IMR-90 (cell line): ENCODE results near the gene TUBGCP3. TPM values are rescaled to one million over a fixed set of nuclear protein-coding genes. Genes with fewer than 3 reads are reported as not detected.

Experiments used
- ATAC-seq: fragments of 200-7000 bp; cut with Tn5 transposase; 2 replicates; pipeline ENCODE4 v1.9.1; 2020; ENCODE audit warnings: low read depth, mild to moderate bottlenecking, moderate library complexity
- BruUV-seq: library from RNA; stranded (reverse); fragments of 400-500 nt; replicated peaks from 2 replicates; lab custom pipeline; 2021; lab: Mats Ljungman, UMichigan
- CTCF ChIA-PET: fragments of 300-600 bp; formaldehyde crosslinking; extraction: SDS; loops from one replicate; lab custom pipeline; 2021; ENCODE audit warnings: antibody characterized with exemption; lab: Yijun Ruan, JAX
- POLR2A ChIA-PET: fragments of 300-600 bp; sonication (Branson Sonifier 250); formaldehyde crosslinking; loops from one replicate; lab custom pipeline; 2022; ENCODE audit warnings: antibody characterized with exemption; ENCODE audit not compliant: unreplicated experiment; lab: Charles Lee
- DNase-seq: peaks from one replicate; pipeline ENCODE4 v3.0.0; 2013
- H2AFZ ChIP-seq: replicated peaks from 2 replicates; pipeline ENCODE3; 2013; ENCODE audit warnings: low read length, mild to moderate bottlenecking; ENCODE audit not compliant: poor library complexity
- H2AK5ac ChIP-seq: 2 replicates; pipeline ENCODE4 v1.6.1; 2013; ENCODE audit warnings: low read depth, low read length, inconsistent platforms
- H2AK9ac ChIP-seq: replicated peaks from 2 replicates; pipeline ENCODE3; 2013; ENCODE audit warnings: mild to moderate bottlenecking, low read depth, low read length, moderate library complexity; ENCODE audit not compliant: poor library complexity
- H2BK120ac ChIP-seq: 2 replicates; pipeline ENCODE4 v1.6.1; 2013; ENCODE audit warnings: low read depth, low read length, inconsistent platforms
- H2BK15ac ChIP-seq: 3 replicates; pipeline ENCODE4 v1.6.1; 2013; ENCODE audit warnings: low read depth, low read length, inconsistent platforms
- H2BK20ac ChIP-seq: 2 replicates; pipeline ENCODE4 v1.6.1; 2013; ENCODE audit warnings: low read depth, mild to moderate bottlenecking, inconsistent platforms, low read length, moderate library complexity
- H2BK5ac ChIP-seq: 2 replicates; pipeline ENCODE4 v1.6.1; 2013; ENCODE audit warnings: mild to moderate bottlenecking, low read depth, low read length, inconsistent platforms; ENCODE audit not compliant: poor library complexity, severe bottlenecking
- H3K14ac ChIP-seq: replicated peaks from 2 replicates; pipeline ENCODE4 v1.6.1; 2013; ENCODE audit warnings: low read depth, low read length, inconsistent platforms
- H3K18ac ChIP-seq: 2 replicates; pipeline ENCODE4 v1.6.1; 2013; ENCODE audit warnings: low read depth, low read length, control low read depth
- H3K23ac ChIP-seq: 2 replicates; pipeline ENCODE4 v1.6.1; 2013; ENCODE audit warnings: low read depth, low read length, inconsistent platforms
- H3K27ac ChIP-seq: 2 replicates; pipeline ENCODE4 v1.5.1; 2013; ENCODE audit warnings: mild to moderate bottlenecking, control low read depth, low read length; ENCODE audit not compliant: insufficient read depth
- H3K27me3 ChIP-seq: 2 replicates; pipeline ENCODE4 v1.6.1; 2013; ENCODE audit warnings: low read length; ENCODE audit not compliant: control insufficient read depth, insufficient read depth
- H3K36me3 ChIP-seq: 2 replicates; pipeline ENCODE4 v1.6.1; 2013; ENCODE audit warnings: low read length, mixed read lengths; ENCODE audit not compliant: control insufficient read depth, insufficient read depth
- H3K4ac ChIP-seq: 2 replicates; pipeline ENCODE4 v1.6.1; 2013; ENCODE audit warnings: low read depth, low read length, inconsistent platforms
- H3K4me1 ChIP-seq: 2 replicates; pipeline ENCODE4 v1.6.1; 2013; ENCODE audit warnings: low read length, mixed read lengths; ENCODE audit not compliant: control insufficient read depth, insufficient read depth
- H3K4me2 ChIP-seq: 2 replicates; pipeline ENCODE4 v1.6.1; 2013; ENCODE audit warnings: low read depth, mild to moderate bottlenecking, control low read depth, low read length, moderate library complexity
- H3K4me3 ChIP-seq: 2 replicates; pipeline ENCODE4 v1.5.1; 2013; ENCODE audit warnings: low read depth, mild to moderate bottlenecking, control low read depth, low read length, moderate library complexity; ENCODE audit not compliant: insufficient read depth
- H3K56ac ChIP-seq: 2 replicates; pipeline ENCODE4 v1.6.1; 2013; ENCODE audit warnings: low read length, inconsistent platforms; ENCODE audit not compliant: insufficient read depth; ENCODE audit errors: extremely low read depth
- H3K79me1 ChIP-seq, 2 experiments: 2 replicates each; pipeline ENCODE4 v1.6.1; 2013; ENCODE audit warnings: low read length in 2 of 2, inconsistent platforms in 1 of 2, low read depth in 1 of 2
- H3K9ac ChIP-seq: 2 replicates; pipeline ENCODE4 v1.6.1; 2013; ENCODE audit warnings: low read depth, low read length, control low read depth
- H3K9me1 ChIP-seq: 2 replicates; pipeline ENCODE4 v1.6.1; 2013; ENCODE audit warnings: low read length, inconsistent platforms; ENCODE audit not compliant: insufficient read depth
- H3K9me3 ChIP-seq: 2 replicates; pipeline ENCODE4 v1.6.1; 2013; ENCODE audit warnings: low read length; ENCODE audit not compliant: control insufficient read depth, insufficient read depth
- H4K20me1 ChIP-seq: 2 replicates; pipeline ENCODE4 v1.6.1; 2013; ENCODE audit warnings: low read length, inconsistent platforms; ENCODE audit not compliant: insufficient read depth
- H4K5ac ChIP-seq: 2 replicates; pipeline ENCODE4 v1.6.1; 2013; ENCODE audit warnings: mild to moderate bottlenecking, low read depth, low read length, control low read depth
- H4K8ac ChIP-seq, 2 experiments: 2 replicates each; pipeline ENCODE4 v1.6.1; 2013; ENCODE audit warnings: low read depth in 2 of 2, low read length in 2 of 2, control low read depth in 1 of 2, inconsistent platforms in 1 of 2
- H4K91ac ChIP-seq: 2 replicates; pipeline ENCODE4 v1.6.1; 2013; ENCODE audit warnings: low read depth, low read length, inconsistent platforms; ENCODE audit not compliant: insufficient read depth
- BHLHE40 ChIP-seq: fragments of 150-350 bp; IDR thresholded peaks from 2 replicates; pipeline ENCODE4 v1.6.1; 2016; ENCODE audit warnings: mild to moderate bottlenecking, low read depth, low read length
- CEBPB ChIP-seq: IDR thresholded peaks from 2 replicates; pipeline ENCODE4 v1.6.1; 2012; ENCODE audit warnings: low read depth, low read length, improper control_type of control experiment
- CHD1 ChIP-seq: IDR thresholded peaks from 2 replicates; pipeline ENCODE4 v1.6.1; 2012; ENCODE audit warnings: low read depth, low read length, improper control_type of control experiment
- FOS ChIP-seq: fragments of 150-350 bp; IDR thresholded peaks from 2 replicates; pipeline ENCODE4 v1.6.1; 2016; ENCODE audit warnings: low read depth, low read length
- MAFK ChIP-seq: IDR thresholded peaks from 2 replicates; pipeline ENCODE4 v1.6.1; 2012; ENCODE audit warnings: low read depth, low read length, improper control_type of control experiment
- MAZ ChIP-seq: IDR thresholded peaks from 2 replicates; pipeline ENCODE4 v1.6.1; 2012; ENCODE audit warnings: low read depth, mild to moderate bottlenecking, low read length, improper control_type of control experiment, moderate library complexity, borderline replicate concordance
- MXI1 ChIP-seq: IDR thresholded peaks from 2 replicates; pipeline ENCODE4 v1.6.1; 2012; ENCODE audit warnings: low read depth, mild to moderate bottlenecking, low read length, moderate library complexity, borderline replicate concordance
- NFE2L2 ChIP-seq: fragments of 150-350 bp; IDR thresholded peaks from 2 replicates; pipeline ENCODE4 v1.6.1; 2016; ENCODE audit warnings: low read depth, mild to moderate bottlenecking, low read length
- POLR2A ChIP-seq: IDR thresholded peaks from 2 replicates; pipeline ENCODE4 v1.6.1; 2012; ENCODE audit warnings: mild to moderate bottlenecking, low read depth, low read length
- RAD21 ChIP-seq: IDR thresholded peaks from 2 replicates; pipeline ENCODE4 v1.6.1; 2012; ENCODE audit warnings: low read length, improper control_type of control experiment
- RCOR1 ChIP-seq: IDR thresholded peaks from 2 replicates; pipeline ENCODE4 v1.6.1; 2012; ENCODE audit warnings: mild to moderate bottlenecking, low read length, improper control_type of control experiment; ENCODE audit not compliant: insufficient replicate concordance
- RFX5 ChIP-seq: IDR thresholded peaks from 2 replicates; pipeline ENCODE4 v1.8.0; 2012; ENCODE audit warnings: low read depth, mild to moderate bottlenecking, low read length, moderate library complexity
- SMC3 ChIP-seq: fragments of 150-350 bp; IDR thresholded peaks from 2 replicates; pipeline ENCODE4 v1.6.1; 2016; ENCODE audit warnings: low read depth, mild to moderate bottlenecking, antibody characterized with exemption, low read length, moderate library complexity
- WGBS, 2 experiments: methylation state at CpG; one replicate each; pipeline versions ENCODE4 v1.1.5 to v1.1.7; 2013; ENCODE audit warnings: missing lambda C conversion rate in 2 of 2; ENCODE audit not compliant: insufficient read length in 1 of 2; ENCODE audit errors: extremely low coverage in 2 of 2; 5-methylcytosine and 5-hydroxymethylcytosine counted together
- dilution Hi-C: fragments of 300-500 bp; cut with HindIII; formaldehyde crosslinking; loops from one replicate; pipeline ENCODE4 v1.14.3; 2018; ENCODE audit warnings: low sequenced_read_pairs; ENCODE audit not compliant: unreplicated experiment
- in situ Hi-C: fragments of 300-500 bp; cut with MboI; formaldehyde crosslinking; loops from 3 replicates; pipeline ENCODE4 v1.14.3; 2019; ENCODE audit warnings: low sequenced_read_pairs, inconsistent platforms, mixed read lengths
- intact Hi-C: fragments of 100-400 bp; cut with micrococcal nuclease; formaldehyde crosslinking; loops from 2 replicates; pipeline ENCODE4 v1.10.0; 2022
- polyA plus RNA-seq, 3 experiments: library from polyadenylated mRNA; depleted of rRNA; stranded (reverse); fragments of >200 nt; gene quantifications; 2 replicates each; pipeline ENCODE4 v1.2.3, GENCODE V29; 2012; ENCODE audit warnings: low replicate concordance in 1 of 3
- total RNA-seq: library from RNA; depleted of rRNA; stranded (reverse); fragments of >200 nt; gene quantifications from 2 replicates; pipeline ENCODE4 v1.2.3, GENCODE V29; 2012
- TF ChIP-seq, protein P1 (sequence below): conservative IDR thresholded peaks from 2 replicates; pipeline ENCODE4 v1.5.1; 2012; ENCODE audit warnings: mild to moderate bottlenecking, low read depth, low read length, improper control_type of control experiment
- TF ChIP-seq, protein P2 (sequence below): fragments of 150-350 bp; IDR thresholded peaks from 2 replicates; pipeline ENCODE4 v1.6.1; 2016; ENCODE audit warnings: low read depth, mild to moderate bottlenecking, low read length, moderate library complexity, borderline replicate concordance

The TUBGCP3 gene
- total and polyA plus RNA-seq, 2 of the 4 experiments (the other 2 are of a cell fraction) = 16.0 to 17.8 TPM

DNA sequence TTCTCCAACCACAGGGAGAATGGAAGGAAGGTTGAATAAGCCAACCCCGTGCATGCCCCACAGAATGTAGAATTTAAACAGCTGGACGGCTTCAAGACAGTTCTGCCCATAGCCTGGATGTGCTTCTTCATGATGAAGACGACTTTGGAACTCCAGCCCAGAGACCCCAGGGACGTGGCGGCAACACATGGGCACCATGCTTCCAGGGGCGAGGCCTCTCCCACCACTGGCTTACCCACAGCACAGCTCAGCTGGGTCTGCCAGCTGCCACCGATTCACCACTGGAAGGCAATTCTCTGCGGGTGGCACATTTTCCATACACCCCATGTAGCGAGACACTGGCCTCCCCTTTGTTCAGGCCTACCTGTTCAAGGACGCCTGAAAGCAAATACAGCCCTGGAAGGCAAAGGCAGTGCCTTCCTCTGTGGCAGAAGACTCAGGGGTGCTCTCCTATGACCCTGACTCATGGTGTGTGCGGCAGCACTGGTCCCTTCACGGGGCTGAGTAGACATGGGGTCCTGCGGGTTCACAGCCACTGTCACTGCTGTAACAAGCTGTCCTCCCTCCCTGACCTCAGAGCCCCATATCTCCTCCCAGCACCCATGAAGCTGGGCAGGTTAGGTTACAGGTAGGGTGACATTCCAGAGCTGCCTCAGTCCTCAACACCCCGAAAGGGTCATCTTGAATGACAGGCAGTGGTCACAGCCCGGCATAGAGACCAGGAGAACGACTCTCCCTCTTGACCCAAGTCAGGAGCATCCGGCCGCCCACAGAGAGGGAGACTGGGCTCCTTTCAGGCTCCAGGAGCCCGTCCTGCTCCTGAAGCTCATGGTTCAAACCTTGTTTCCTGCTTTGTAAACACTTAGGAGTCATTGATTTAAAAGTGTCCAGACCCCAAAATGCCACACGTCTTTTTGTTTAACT, 139.1 kb downstream of the TUBGCP3 start:
- H2AK9ac ChIP-seq = no peak overlapping the region
- H3K27me3 ChIP-seq = peaks cover 2% of the 10 kb centered on the region; the same call in 1 of the 2 replicates
- H3K14ac ChIP-seq = no peak overlapping the region
- no peak overlapping the region for H3K18ac ChIP-seq
- dilution Hi-C loops (no loop called here), intact Hi-C loops (loop anchor here (10.0 kb wide), 1 partner anchor 1384 kb away; no protein-coding TSS in a partner anchor), in situ Hi-C loops (no loop called here)
- no peaks in the 10 kb centered on the region for H4K20me1 ChIP-seq
- no peak overlapping the region for H2BK15ac ChIP-seq
- no peaks in the 10 kb centered on the region for H3K9me3 ChIP-seq
- no peak overlapping the region for H2BK120ac ChIP-seq
- no peak overlapping the region for H2AK5ac ChIP-seq
- no peak overlapping the region for H2BK20ac ChIP-seq
- H3K4me2 ChIP-seq = no peak overlapping the region
- H3K4me1 ChIP-seq = no peaks in the 10 kb centered on the region
- H3K27ac ChIP-seq = no peak overlapping the region
- ChIA-PET POLR2A (no interaction called here), CTCF (no interaction called here)
- DNase-seq (no peak), ATAC-seq (no peak)
- H3K79me1 ChIP-seq = no peaks in the 10 kb centered on the region
- H4K91ac ChIP-seq = no peak overlapping the region
- H3K9ac ChIP-seq = no peak overlapping the region
- BruUV-seq = no TSS peak
- no peak overlapping the region for H4K5ac ChIP-seq
- 39% methylated on average over 3 of the region's 20 CpGs; no CpG with 5 or more reads in 1 of the 2 experiments for WGBS, 2 experiments
- no peaks in the 10 kb centered on the region for H3K9me1 ChIP-seq
- H3K23ac ChIP-seq = no peak overlapping the region
- H4K8ac ChIP-seq = no peak overlapping the region
- no peak overlapping the region for H3K56ac ChIP-seq
- no peak overlapping the region for H3K4me3 ChIP-seq
- H2AFZ ChIP-seq = no peak overlapping the region
- H3K4ac ChIP-seq = no peak overlapping the region
- H3K36me3 ChIP-seq = no peaks in the 10 kb centered on the region
- H2BK5ac ChIP-seq = no peak overlapping the region
- TF ChIP-seq NFE2L2 = no peak
- no peak for TF ChIP-seq SMC3
- no peak for TF ChIP-seq MAZ
- no peak for TF ChIP-seq MAFK
- TF ChIP-seq CHD1 = no peak
- TF ChIP-seq CEBPB = no peak
- TF ChIP-seq BHLHE40 = no peak
- no peak for TF ChIP-seq MXI1
- TF ChIP-seq FOS = no peak
- no peak for TF ChIP-seq RCOR1
- TF ChIP-seq, protein P1, sequence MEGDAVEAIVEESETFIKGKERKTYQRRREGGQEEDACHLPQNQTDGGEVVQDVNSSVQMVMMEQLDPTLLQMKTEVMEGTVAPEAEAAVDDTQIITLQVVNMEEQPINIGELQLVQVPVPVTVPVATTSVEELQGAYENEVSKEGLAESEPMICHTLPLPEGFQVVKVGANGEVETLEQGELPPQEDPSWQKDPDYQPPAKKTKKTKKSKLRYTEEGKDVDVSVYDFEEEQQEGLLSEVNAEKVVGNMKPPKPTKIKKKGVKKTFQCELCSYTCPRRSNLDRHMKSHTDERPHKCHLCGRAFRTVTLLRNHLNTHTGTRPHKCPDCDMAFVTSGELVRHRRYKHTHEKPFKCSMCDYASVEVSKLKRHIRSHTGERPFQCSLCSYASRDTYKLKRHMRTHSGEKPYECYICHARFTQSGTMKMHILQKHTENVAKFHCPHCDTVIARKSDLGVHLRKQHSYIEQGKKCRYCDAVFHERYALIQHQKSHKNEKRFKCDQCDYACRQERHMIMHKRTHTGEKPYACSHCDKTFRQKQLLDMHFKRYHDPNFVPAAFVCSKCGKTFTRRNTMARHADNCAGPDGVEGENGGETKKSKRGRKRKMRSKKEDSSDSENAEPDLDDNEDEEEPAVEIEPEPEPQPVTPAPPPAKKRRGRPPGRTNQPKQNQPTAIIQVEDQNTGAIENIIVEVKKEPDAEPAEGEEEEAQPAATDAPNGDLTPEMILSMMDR = no peak
- TF ChIP-seq, protein P2, sequence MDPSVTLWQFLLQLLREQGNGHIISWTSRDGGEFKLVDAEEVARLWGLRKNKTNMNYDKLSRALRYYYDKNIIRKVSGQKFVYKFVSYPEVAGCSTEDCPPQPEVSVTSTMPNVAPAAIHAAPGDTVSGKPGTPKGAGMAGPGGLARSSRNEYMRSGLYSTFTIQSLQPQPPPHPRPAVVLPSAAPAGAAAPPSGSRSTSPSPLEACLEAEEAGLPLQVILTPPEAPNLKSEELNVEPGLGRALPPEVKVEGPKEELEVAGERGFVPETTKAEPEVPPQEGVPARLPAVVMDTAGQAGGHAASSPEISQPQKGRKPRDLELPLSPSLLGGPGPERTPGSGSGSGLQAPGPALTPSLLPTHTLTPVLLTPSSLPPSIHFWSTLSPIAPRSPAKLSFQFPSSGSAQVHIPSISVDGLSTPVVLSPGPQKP = no peak
- no peak for TF ChIP-seq RFX5
- no peak for TF ChIP-seq POLR2A
- no peak for TF ChIP-seq RAD21
